HG03196 (cell line): Measurements from ENCODE around the gene PCDH15.
"Not testable (repeated sequence)": the region's sequence is repeated elsewhere in the genome, so short reads cannot be mapped to it uniquely, and the experiment has no call there.

Experiments used
- ATAC-seq: cut with Tn5 transposase; IDR thresholded peaks from one replicate; pipeline ENCODE4 v1.9.1; 2021; ENCODE audit not compliant: unreplicated experiment

Gene PCDH15

GRCh38 chr10:54576541-54576940 is 224.5 kb downstream of the PCDH15 start:
- ATAC-seq, result no peak

DNA sequence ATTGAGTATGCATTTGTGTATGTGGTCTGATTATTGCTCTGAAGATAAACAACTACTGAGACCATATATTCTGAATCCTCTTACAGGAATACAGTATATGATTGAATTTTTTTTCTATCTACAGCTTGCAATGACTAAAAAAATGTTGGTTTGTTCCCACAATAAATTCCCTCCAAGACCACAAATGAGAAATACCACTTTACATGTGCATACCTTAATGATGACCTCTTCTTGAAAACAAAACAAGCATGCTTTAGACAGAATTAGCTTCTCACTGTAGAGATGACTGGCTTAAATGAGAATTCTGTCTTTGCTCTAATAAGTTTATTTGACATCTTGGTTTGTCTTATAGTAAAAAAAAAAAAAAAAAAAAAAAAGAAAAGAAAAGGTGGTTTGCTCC is 241.5 kb downstream of the PCDH15 start:
- ATAC-seq, result no peak

GRCh38 chr10:54554028-54554427 is 247.0 kb downstream of the PCDH15 start:
- no peak for ATAC-seq

DNA sequence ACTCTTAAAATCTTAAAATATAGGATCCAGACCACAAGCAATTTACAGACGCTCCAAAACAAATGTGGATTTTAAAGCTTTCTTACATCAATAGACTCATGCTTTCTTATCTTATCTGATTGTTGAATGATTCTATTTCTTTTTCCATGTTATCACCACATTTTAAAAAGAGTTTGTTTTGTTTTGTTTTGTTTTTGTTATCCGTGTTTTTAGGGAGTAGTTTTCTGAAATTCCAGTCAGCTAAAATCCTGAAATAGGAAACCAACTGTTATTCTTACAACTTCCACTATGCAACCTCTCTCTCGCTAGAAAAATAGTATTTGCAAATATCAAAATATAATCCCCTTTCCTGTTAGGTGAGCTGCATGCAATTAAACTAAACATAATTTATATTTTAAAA is 251.0 kb downstream of the PCDH15 start:
- no peak for ATAC-seq

- no peak for ATAC-seq
These were observed 269.7 kb downstream of the PCDH15 start for GRCh38 chr10:54531296-54531695.

- ATAC-seq, result no peak
These were observed 270.7 kb downstream of the PCDH15 start for GRCh38 chr10:54530299-54530698.

DNA sequence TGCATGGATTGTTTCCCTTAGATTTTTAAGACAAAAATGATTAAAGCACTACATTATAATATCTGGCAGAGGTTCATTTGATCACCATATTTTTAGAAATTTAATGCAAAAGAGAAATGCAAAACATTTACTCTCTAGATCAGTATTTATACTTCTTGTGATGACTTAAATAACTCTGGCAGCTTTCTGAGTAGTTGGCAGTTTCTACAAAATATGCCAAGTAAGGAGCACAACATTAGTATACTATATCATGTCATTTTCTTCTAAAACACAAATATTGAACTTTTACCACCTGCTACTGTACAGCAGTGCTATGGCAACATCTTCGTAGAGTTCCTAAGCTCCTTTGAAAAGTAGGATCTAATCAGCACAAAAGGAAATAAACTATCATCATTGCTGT is 275.2 kb downstream of the PCDH15 start:
- no peak for ATAC-seq

- not testable (repeated sequence) for ATAC-seq
These were observed 285.8 kb downstream of the PCDH15 start for GRCh38 chr10:54515244-54515643.

GRCh38 chr10:54503863-54504262 is 297.2 kb downstream of the PCDH15 start:
- no peak for ATAC-seq

DNA sequence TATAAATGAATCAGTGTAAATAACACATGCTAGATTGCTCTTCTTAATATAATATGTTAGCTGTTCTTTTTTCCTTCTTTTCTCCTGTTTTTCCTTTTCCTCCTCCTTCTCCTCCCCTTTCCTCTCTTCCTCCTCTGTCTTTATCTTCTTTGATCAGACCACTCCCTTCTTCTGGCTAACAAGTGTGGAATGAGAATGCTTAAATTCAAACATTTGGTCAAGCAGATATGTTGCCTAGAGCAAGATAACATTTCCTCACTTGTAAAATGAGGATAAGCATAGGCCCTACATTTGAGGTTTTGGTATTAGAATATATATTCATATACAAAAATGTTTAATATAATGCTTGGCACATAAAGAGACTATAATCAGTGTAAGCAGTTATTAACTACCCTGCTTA is 299.1 kb downstream of the PCDH15 start:
- ATAC-seq, result no peak

GRCh38 chr10:54496852-54497251 is 304.2 kb downstream of the PCDH15 start:
- ATAC-seq, result no peak

- no peak for ATAC-seq
These were observed 313.3 kb downstream of the PCDH15 start for GRCh38 chr10:54487743-54488142.

DNA sequence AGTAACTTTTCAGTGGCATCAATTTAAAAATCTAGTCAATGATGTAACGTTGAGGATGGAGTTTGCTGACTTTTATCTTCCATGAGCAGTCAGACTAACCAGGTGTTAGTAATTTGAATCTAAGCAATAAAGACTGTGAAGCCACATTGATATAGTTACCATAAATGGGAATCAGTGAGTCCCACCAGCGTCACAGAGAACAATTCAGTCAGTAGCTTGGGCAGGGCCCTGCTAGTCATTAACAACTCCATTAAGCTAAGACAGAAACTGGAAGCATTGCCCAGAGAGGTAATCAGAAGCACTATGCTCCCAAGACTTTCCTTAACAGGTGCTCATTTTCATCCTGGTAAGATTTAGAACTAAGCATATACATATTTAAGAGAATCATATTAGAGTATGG is 315.1 kb downstream of the PCDH15 start:
- ATAC-seq, result no peak

- ATAC-seq, result no peak
These were observed 316.8 kb downstream of the PCDH15 start for GRCh38 chr10:54484186-54484585.

GRCh38 chr10:54478601-54479000 is 322.4 kb downstream of the PCDH15 start:
- ATAC-seq, result no peak

DNA sequence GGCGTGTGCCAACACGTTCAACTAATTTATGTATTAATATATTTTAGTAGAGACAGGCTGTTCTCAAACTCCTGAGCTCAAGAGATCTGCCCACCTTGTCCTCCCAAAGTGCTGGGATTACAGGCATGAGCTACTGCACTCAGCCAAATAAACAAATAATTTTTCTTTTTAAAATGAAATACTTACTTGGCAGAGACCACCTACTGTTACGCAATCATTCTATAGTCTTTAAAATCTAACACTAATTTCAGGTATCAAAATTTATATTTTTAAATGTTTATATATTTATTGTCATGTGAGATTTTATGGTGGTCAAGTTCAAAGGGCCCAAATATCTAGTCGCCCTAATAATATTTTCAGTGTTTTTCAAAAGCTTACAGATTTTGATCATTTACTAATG is 323.3 kb downstream of the PCDH15 start:
- ATAC-seq, result no peak

DNA sequence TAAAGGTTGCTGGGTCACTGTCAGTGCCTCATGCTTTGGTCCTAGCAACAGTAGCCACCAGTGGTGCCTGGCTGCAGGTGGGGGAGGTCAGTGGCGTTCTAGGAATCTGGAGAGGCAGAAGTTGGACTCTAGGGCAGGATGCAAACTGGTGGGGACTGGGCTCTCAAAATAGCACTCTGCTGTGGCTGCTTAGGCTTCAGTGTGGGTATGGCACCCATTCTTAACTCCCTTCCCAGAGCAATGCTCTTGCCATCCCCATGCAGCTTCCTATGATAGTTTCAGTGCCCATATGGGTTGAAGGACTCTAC is 330.8 kb downstream of the PCDH15 start:
- no peak for ATAC-seq

GRCh38 chr10:54469587-54470323 is 331.3 kb downstream of the PCDH15 start:
- no peak for ATAC-seq

GRCh38 chr10:54454271-54454670 is 346.8 kb downstream of the PCDH15 start:
- no peak for ATAC-seq

GRCh38 chr10:54449056-54449455 is 352.0 kb downstream of the PCDH15 start:
- no peak for ATAC-seq

DNA sequence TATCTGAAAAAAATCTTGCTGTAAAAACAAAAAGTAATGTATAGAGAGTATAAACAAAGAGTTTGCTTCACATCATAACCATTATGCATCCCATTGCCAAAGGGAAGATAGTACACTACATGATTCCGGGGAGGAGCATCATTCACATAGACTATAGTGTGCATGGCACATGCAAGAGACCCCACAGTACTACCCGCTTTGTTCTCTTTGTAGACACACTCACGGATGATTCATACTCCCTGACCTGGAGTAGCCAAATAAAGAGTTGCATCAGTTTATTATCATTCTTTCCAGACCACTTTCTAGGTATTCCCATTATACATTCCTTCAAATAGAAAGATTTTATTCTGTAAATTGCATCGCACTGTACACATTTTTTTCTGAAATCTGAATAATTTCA is 356.9 kb downstream of the PCDH15 start:
- ATAC-seq, result no peak

GRCh38 chr10:54441275-54441674 is 359.8 kb downstream of the PCDH15 start:
- no peak for ATAC-seq

GRCh38 chr10:54434782-54435181 is 366.2 kb downstream of the PCDH15 start:
- ATAC-seq, result no peak
